Mammary epithelial cell (primary cell): ENCODE results near the gene ANK2.

ENCODE experiments used
- CTCF ChIP-seq, 2 donors: IDR thresholded peaks in 1 of 2; conservative IDR thresholded peaks in 1 of 2; 2 replicates each; pipeline ENCODE4 v1.5.1; 2011 to 2012; ENCODE audit warnings: inconsistent platforms in 2 of 2, low read length in 2 of 2, mild to moderate bottlenecking in 2 of 2, control low read depth in 1 of 2, low read depth in 1 of 2; ENCODE audit not compliant: insufficient read depth in 1 of 2; ENCODE audit errors: extremely low read depth in 1 of 2
- EZH2 ChIP-seq: IDR thresholded peaks from 2 replicates; pipeline ENCODE4 v1.6.1; 2012; ENCODE audit warnings: low read length, inconsistent platforms, borderline replicate concordance

- TF ChIP-seq CTCF (conservative IDR thresholded peaks at IDR 0.05 in 1 of 2, IDR thresholded peaks at IDR 0.05 in 1 of 2; ENCODE audit: extremely low read depth in 1 of 2, insufficient read depth in 1 of 2, low read depth in 1 of 2, low read length in 2 of 2) (no peak), EZH2 (no peak)
Measured at GRCh38 chr4:113339430-113339813, 290.0 kb downstream of the ANK2 start.
